ENCODE data around the gene ALKBH7. TPM values are rescaled to one million over a fixed set of nuclear protein-coding genes. Genes with fewer than 3 reads are reported as not detected.
A peak's percentile ranks its signal among the peaks of the same experiment; 100 is the strongest.

ALKBH7 gene
- total RNA-seq, 3 donors from 2014 or later, result 68.3 to 101 (median 76.7) TPM

GRCh38 chr19:6373096-6373812, 660 bp downstream of the ALKBH7 start:
- Histone ChIP-seq H3K4me3 (peak overlapping the region; percentile 71 to 86 (median 84)), H3K4me1 (peaks cover 0 to 6% of the 10 kb centered on the region in 2 donors), H3K27ac (peak overlapping the region; percentile 96 to 98), H3K9me3 (no peaks in the 10 kb centered on the region), H3K36me3 (no peaks in the 10 kb centered on the region), H3K27me3 (no peaks in the 10 kb centered on the region)
- peak; percentile 98 to 99 for DNase-seq (ENCODE audit: low spot score in 2 of 2)
- TF ChIP-seq POLR2A (IDR thresholded peaks at IDR 0.05) (no peak), CTCF (IDR thresholded peaks at IDR 0.05) (no peak), POLR2AphosphoS5 (IDR thresholded peaks at IDR 0.05) (no peak)
- intact Hi-C loops (cut with DNase I; ENCODE audit: low total_unique reads), result no loop called here

GRCh38 chr19:6373813-6374108, 1.2 kb downstream of the ALKBH7 start:
- intact Hi-C loops (cut with DNase I; ENCODE audit: low total_unique reads), result no loop called here
- Histone ChIP-seq H3K36me3 (no peaks in the 10 kb centered on the region), H3K27ac (peak overlapping the region; percentile 96 to 98), H3K9me3 (no peaks in the 10 kb centered on the region), H3K27me3 (no peaks in the 10 kb centered on the region), H3K4me3 (peak overlapping the region; percentile 71 to 86 (median 84)), H3K4me1 (peaks cover 0 to 6% of the 10 kb centered on the region in 2 donors)
- no peak for TF ChIP-seq CTCF (IDR thresholded peaks at IDR 0.05)
- TF ChIP-seq POLR2AphosphoS5 (IDR thresholded peaks at IDR 0.05), result no peak
- TF ChIP-seq POLR2A (IDR thresholded peaks at IDR 0.05), result no peak
- DNase-seq (ENCODE audit: low spot score in 2 of 2), result peak in 1 of 2 donors; percentile 37

GRCh38 chr19:6374161-6374709, 1.6 kb downstream of the ALKBH7 start:
- TF ChIP-seq POLR2A (IDR thresholded peaks at IDR 0.05) (no peak), CTCF (IDR thresholded peaks at IDR 0.05) (no peak), POLR2AphosphoS5 (IDR thresholded peaks at IDR 0.05) (no peak)
- no peaks in the 10 kb centered on the region for H3K36me3 ChIP-seq
- peaks cover 0 to 6% of the 10 kb centered on the region in 2 donors for H3K4me1 ChIP-seq
- DNase-seq (ENCODE audit: low spot score in 2 of 2), result no peak
- no peaks in the 10 kb centered on the region for H3K27me3 ChIP-seq
- peak overlapping the region in 2 of 3 donors; percentile 84 to 86 for H3K4me3 ChIP-seq
- H3K9me3 ChIP-seq, result no peaks in the 10 kb centered on the region
- peak overlapping the region; percentile 96 to 98 for H3K27ac ChIP-seq
- intact Hi-C loops (cut with DNase I; ENCODE audit: low total_unique reads), result no loop called here

- DNase-seq (ENCODE audit: low spot score in 2 of 2), result no peak
- Histone ChIP-seq H3K27ac (peak overlapping the region in 1 of 2 donors; percentile 98), H3K4me1 (peaks cover 0 to 6% of the 10 kb centered on the region in 2 donors), H3K9me3 (no peaks in the 10 kb centered on the region), H3K27me3 (no peaks in the 10 kb centered on the region), H3K4me3 (peak overlapping the region in 1 of 3 donors; percentile 86), H3K36me3 (peaks cover 3% of the 10 kb centered on the region)
- TF ChIP-seq POLR2A (IDR thresholded peaks at IDR 0.05), result no peak
- TF ChIP-seq CTCF (IDR thresholded peaks at IDR 0.05), result no peak
- no peak for TF ChIP-seq POLR2AphosphoS5 (IDR thresholded peaks at IDR 0.05)
- intact Hi-C loops (cut with DNase I; ENCODE audit: low total_unique reads), result no loop called here
Observed at GRCh38 chr19:6374711-6375410, 2.3 kb downstream of the ALKBH7 start.

Measured in breast epithelium (tissue), 4 donors.